ENCODE results near the gene ZMYND8.
"Not testable (repeated sequence)": the region's sequence is repeated elsewhere in the genome, so short reads cannot be mapped to it uniquely, and the experiment has no call there.

Gene ZMYND8

DNA sequence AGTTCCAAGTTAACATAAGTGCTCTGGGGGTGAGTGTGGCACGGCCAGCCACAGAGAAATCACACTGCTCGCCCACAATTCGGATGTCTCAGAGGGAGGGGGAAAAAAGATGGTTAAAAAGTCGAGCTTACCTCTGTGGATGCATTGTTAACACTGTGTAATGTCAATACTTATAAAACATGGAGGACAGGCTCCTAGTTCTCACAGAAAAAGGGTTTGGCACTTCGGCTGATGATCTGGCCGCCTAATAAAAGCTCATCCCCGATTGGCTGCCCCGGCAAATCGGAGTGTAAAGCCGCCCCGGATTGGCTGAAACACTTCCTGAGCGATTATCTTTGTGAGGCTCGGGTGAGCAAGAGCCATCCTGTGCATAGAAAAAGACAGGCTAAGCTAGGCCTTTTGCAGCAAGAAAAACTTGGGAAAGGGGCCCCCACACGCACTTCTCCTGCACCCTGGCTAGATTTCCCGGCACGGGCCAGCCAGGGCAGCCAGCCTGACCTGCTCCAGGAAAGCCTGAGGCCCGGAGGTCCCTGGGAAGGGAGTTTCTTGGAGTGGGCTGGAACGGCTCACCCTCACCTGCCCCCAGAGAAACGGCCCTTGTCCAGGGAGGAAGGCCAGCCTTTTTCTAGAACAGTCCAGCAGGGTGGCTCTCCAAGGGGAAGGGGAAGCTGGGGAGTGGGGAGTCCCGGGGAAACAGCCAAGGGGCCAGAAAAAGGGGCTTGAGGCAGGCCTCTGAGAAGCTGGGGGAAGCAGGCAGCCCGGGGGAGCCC lies at the start of gene ZMYND8:
Gene ZMYND8, minus strand, starts transcription at position 174 of the 770 bp plus-strand sequence. Its CDS starts 29 bp downstream, at position 145.
- DNase-seq: peak; percentile 83

DNA sequence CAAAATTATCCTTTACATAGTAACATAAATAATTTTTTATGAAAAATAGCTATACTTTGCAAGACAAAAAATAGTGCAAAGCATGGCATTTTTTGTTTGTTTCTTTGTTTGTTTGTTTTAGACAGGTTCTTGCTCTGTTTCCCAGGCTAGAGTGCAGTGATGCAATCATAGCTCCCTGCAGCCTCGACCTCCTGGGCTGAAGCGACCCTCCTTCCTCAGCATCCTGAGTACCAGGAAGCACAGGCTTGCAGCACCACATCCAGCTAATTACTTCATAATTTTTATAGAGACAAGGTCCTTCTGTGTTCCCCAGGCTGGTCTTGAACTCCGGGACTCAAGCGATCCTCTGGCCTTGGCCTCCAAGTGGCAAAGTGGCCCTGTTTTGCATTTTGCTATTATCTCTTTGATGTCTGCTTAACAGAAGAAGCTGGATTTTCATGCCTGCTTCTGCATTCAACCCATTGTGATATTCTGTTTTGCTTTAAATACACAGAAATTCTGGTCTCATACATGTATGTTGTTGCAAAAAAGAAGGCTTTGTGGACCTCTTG lies 49.4 kb upstream of the ZMYND8 start:
- no peak for DNase-seq

- DNase-seq: no peak
These were observed 44.2 kb upstream of the ZMYND8 start for GRCh38 chr20:47400685-47401084.

DNA sequence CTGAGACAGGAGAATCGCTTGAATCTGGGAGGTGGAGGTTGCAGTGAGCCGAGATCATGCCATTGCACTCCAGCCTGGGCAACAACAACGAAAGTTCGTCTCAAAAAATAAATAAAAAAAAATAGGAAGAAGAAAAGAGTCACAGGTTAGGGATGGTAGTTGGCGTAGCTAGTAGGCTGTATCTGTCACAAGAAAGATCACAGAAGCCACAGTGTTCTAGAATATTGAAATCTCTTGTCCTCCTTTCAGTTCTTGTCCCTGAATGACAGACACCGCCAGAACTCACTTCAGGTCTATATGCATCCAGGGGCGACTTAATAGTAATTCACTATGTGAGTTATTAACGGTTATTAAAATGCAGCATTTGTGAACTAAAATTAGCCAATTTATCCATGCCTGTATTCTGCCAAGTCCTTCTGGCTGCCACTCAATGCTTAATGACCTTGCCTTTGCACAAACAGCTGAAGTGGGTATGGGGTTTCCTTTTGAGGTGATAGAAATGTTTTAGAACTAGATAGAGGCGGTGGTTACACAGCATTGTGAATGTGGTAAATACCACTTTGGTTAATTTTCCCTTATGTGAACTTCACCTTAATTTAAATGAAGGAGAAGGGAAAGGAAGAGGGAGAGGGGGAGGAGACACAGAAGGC lies 41.3 kb upstream of the ZMYND8 start:
- peak; percentile 56 for DNase-seq

DNA sequence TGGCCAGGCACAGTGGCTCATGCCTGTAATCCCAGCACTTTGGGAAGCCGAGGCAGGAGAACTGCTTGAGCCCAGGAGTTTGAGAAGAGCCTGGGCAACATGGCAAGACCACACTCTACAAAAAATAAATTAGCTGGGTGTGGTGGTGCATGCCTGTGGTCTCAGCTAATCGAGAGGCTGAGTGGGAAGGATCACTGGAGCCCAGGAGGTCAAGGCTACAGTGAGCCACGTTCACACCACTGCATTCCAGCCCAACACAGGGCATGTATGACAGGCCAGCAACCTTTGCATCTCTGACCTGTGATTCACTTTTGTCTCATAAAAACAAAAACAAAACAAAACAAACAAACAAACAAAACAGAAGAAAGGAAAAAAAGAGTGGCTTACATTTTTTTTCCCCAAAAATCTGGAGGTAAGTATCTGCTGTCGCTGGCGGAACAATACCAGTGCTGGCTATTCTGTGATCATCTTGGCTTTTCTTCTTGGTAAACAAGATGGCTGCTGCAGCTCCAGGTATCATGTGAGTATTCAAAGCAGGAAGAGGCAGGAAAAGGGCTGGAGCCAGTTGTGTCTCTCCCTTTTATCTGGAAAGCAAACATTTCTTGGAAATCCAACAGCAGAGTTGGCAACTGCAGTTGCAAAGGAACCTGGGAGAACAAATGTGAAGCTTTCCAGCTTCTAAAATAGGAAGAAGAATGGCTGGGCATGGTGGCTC lies 40.4 kb upstream of the ZMYND8 start:
- DNase-seq: no peak

- not testable (repeated sequence) for DNase-seq
These were observed 37.5 kb upstream of the ZMYND8 start for GRCh38 chr20:47393796-47394514.

- DNase-seq: no peak
These were observed 36.2 kb upstream of the ZMYND8 start for GRCh38 chr20:47392721-47393073.

GRCh38 chr20:47392015-47392720 lies 35.7 kb upstream of the ZMYND8 start:
- DNase-seq: no peak

DNA sequence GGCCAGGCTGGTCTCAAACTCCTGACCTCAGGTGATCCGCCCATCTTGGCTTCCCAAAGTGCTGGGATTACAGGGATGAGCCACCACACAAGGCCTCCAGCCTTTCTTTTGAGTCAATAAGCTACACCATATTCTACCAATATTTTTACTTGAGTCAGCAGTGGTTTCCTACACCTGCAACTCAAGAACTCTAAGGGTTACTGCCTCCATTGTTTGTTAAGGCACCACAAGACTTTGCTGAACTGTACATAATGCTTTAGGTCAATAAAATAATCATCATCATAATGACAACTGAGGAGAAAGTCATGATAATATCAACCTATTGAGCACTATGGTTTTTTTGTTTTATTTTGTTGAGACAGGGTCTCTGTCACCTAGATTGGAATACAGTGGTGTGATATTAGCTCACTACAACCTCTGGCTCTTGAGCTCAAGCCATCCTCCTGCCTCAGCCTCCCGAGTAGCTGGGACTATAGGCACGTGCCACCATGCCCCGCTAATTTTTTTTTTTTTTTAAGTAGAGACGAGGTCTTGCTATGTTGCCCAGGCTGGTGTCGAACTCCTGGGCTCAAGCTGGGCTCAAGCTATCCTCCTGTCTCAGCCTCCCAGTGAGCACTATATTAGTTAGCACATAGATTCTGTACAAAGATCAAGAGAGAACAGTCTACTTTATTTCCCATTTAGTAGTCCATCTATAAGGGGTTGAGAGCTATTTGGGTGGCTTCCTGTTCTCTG lies 34.9 kb upstream of the ZMYND8 start:
- DNase-seq: no peak

GRCh38 chr20:47389867-47390347 lies 33.4 kb upstream of the ZMYND8 start:
- no peak for DNase-seq

- not testable (repeated sequence) for DNase-seq
These were observed 29.5 kb upstream of the ZMYND8 start for GRCh38 chr20:47385968-47386367.

- DNase-seq: no peak
These were observed 26.4 kb upstream of the ZMYND8 start for GRCh38 chr20:47382746-47383415.

- DNase-seq: no peak
These were observed 24.0 kb upstream of the ZMYND8 start for GRCh38 chr20:47380481-47380880.

- no peak for DNase-seq
These were observed 23.1 kb upstream of the ZMYND8 start for GRCh38 chr20:47379433-47380150.

DNA sequence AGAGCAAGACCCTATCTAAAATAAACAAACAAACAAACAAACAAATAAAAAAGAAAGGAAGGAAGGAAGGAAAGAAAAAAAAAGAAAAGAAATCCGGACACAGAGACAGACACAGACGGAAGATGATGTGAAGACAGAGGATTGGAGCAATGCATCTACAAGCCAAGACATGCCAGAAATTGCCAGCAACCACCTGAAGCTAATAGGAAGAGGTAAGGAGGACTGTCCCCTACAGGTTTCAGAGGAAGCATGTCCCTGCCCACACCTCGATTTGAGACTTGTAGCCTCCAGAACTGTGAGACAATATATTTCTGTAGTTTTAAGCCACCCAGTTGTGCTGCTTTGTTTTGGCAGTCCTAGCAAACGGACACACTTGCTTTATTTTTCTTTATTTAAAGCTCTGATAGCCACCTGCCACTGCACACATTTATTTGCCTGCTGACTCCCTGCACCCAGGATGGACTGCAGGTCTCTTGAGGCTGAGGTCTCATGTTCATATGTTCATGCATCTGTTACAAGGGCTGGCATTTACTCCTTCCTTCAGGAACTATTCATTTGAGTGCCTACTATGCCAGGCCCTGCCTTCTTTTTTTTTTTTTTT lies 20.7 kb upstream of the ZMYND8 start:
- no peak for DNase-seq

- not testable (repeated sequence) for DNase-seq
These were observed 19.7 kb upstream of the ZMYND8 start for GRCh38 chr20:47376096-47376643.

- DNase-seq: not testable (repeated sequence)
These were observed 17.6 kb upstream of the ZMYND8 start for GRCh38 chr20:47374121-47374520.

DNA sequence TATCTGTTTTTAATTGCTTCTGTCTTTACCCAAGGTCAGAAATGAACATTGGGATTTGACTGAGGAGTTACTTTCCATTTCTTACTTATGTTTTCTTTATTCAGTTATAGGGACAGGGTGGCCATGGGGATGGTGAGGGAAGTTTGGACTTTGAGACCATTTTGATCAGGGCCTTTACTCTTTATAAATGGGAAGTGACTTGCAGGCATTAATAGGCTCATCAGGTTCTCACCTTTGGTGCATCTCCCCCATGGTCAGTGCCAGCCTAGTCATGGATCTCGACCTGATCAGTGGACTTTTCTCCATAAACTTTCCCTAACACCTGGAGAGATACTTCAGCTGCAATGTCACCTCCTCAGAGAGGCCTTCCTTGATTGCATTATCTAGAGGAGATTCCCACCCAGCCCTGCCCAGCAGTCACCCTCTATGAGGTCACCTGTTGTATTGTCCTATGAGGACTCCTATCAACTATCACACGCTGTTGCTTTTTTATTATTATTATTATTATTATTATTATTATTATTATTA lies 16.8 kb upstream of the ZMYND8 start:
- DNase-seq: no peak
